NB4 (cell line): ENCODE data around the gene KLHL30.

Experiments
- MYC ChIP-seq: IDR thresholded peaks from 2 replicates; pipeline ENCODE4 v1.6.1; 2011; ENCODE audit warnings: low read depth, low read length
- POLR2A ChIP-seq: IDR thresholded peaks from 2 replicates; pipeline ENCODE4 v1.6.1; 2011; ENCODE audit warnings: mild to moderate bottlenecking; ENCODE audit not compliant: insufficient read length; ENCODE audit errors: extremely low read depth
- TF ChIP-seq, protein P1 (sequence below): IDR thresholded peaks from one replicate; pipeline ENCODE4 v1.5.1; 2012; ENCODE audit warnings: low read depth, low read length
- TF ChIP-seq, protein P2 (sequence below): IDR thresholded peaks from 2 replicates; pipeline ENCODE4 v1.6.1; 2011; ENCODE audit warnings: low read depth, low read length

DNA sequence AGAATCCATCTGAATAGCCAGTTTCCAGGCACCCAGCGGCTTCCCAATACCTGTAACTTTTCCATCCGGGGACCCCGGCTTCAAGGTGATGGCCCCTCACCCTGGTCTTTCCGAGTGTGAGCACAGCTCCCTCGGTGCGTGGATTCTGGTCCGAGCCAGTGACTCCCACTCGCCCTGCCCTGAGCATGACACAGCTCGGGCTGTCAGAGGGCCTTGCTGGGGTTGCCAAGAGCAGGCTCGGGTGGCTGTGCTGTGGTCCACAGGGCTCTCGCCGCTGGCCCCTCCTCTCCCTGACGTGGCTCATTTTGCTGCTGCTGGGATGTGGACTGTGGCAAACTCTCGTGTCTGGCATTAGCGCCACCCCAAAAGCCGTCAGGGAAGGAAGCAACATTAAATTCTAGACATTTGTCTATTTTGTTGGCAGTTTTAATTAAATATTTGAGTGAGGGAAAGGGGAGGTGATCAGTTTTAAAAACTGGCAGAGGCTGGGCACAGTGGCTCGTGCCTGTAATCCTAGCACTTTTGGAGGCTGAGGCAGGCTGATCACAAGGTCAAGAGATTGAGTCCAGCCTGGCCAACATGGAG lies 43.9 kb upstream of the KLHL30 start:
- TF ChIP-seq, protein P1, sequence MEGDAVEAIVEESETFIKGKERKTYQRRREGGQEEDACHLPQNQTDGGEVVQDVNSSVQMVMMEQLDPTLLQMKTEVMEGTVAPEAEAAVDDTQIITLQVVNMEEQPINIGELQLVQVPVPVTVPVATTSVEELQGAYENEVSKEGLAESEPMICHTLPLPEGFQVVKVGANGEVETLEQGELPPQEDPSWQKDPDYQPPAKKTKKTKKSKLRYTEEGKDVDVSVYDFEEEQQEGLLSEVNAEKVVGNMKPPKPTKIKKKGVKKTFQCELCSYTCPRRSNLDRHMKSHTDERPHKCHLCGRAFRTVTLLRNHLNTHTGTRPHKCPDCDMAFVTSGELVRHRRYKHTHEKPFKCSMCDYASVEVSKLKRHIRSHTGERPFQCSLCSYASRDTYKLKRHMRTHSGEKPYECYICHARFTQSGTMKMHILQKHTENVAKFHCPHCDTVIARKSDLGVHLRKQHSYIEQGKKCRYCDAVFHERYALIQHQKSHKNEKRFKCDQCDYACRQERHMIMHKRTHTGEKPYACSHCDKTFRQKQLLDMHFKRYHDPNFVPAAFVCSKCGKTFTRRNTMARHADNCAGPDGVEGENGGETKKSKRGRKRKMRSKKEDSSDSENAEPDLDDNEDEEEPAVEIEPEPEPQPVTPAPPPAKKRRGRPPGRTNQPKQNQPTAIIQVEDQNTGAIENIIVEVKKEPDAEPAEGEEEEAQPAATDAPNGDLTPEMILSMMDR = no peak
- TF ChIP-seq POLR2A (no peak), MYC (no peak)
- TF ChIP-seq, protein P2, sequence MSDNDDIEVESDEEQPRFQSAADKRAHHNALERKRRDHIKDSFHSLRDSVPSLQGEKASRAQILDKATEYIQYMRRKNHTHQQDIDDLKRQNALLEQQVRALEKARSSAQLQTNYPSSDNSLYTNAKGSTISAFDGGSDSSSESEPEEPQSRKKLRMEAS = no peak
